Esophagus muscularis mucosa (tissue), 4 donors: Measurements from ENCODE around the gene NFATC2IP. TPM values are rescaled to one million over a fixed set of nuclear protein-coding genes. Genes with fewer than 3 reads are reported as not detected.

Experiments
- DNase-seq: peaks from one replicate; pipeline ENCODE4 v3.0.0-alpha.2; 2017; ENCODE audit errors: extremely low spot score
- H3K27ac ChIP-seq, 4 donors: fragments of 200-600 bp; sonication (generic); replicated peaks in 1 of 4; 1 replicate in 3 of 4; 2 replicates in 1 of 4; pipeline ENCODE4 v1.5.1; 2016 to 2019; ENCODE audit warnings: mild to moderate bottlenecking in 1 of 4
- H3K27me3 ChIP-seq, 4 donors: fragments of 200-600 bp; sonication (generic); one replicate each; pipeline versions ENCODE4 v1.5.1 to v1.6.0; 2016 to 2019
- H3K36me3 ChIP-seq, 4 donors: fragments of 200-600 bp; sonication (generic); one replicate each; pipeline ENCODE4 v1.5.1; 2016 to 2019
- H3K4me1 ChIP-seq, 4 donors: fragments of 200-600 bp; sonication (generic); one replicate each; pipeline ENCODE4 v1.5.1; 2016 to 2019
- H3K4me3 ChIP-seq, 4 donors: fragments of 200-600 bp; sonication (generic); 1 replicate in 2 of 4; 2 replicates in 2 of 4; pipeline ENCODE4 v1.5.1; 2016 to 2019; ENCODE audit warnings: mild to moderate bottlenecking in 4 of 4, moderate library complexity in 1 of 4
- H3K9me3 ChIP-seq, 4 donors: fragments of 200-600 bp; sonication (generic); 1 replicate in 3 of 4; 2 replicates in 1 of 4; pipeline ENCODE4 v1.5.1; 2016 to 2019
- EP300 ChIP-seq: sonication (generic); formaldehyde crosslinking; IDR thresholded peaks from one replicate; pipeline ENCODE4 v1.6.1; 2017; ENCODE audit warnings: antibody characterized with exemption
- POLR2A ChIP-seq: fragments of 450-650 bp; IDR thresholded peaks from one replicate; pipeline ENCODE4 v1.6.1; 2017; ENCODE audit warnings: antibody characterized with exemption, moderate library complexity, mild to moderate bottlenecking, low read depth
- POLR2AphosphoS5 ChIP-seq, 2 donors: sonication (generic); formaldehyde crosslinking; IDR thresholded peaks; one replicate each; pipeline ENCODE4 v1.6.1; 2017; ENCODE audit warnings: antibody characterized with exemption in 2 of 2
- WGBS: methylation state at CpG from one replicate; pipeline ENCODE4 v1.1.5; 2018; 5-methylcytosine and 5-hydroxymethylcytosine counted together
- intact Hi-C: fragments of 100-400 bp; cut with DNase I; formaldehyde crosslinking; loops from one replicate; pipeline ENCODE4 v1.15.1; 2023
- total RNA-seq, 4 donors: library from RNA; depleted of rRNA; stranded (reverse); fragments of >200 nt; gene quantifications; one replicate each; pipeline versions ENCODE4 v1.1.0 to v1.2.1, GENCODE V29; 2016
- TF ChIP-seq, protein P1 (sequence below), 3 experiments: fragments of 200-600 bp in 2 of 3; fragments of 450-650 bp in 1 of 3; sonication (generic) in 2 of 3; IDR thresholded peaks; one replicate each; pipeline ENCODE4 v1.5.1; 2017 to 2019; ENCODE audit warnings: antibody characterized with exemption in 3 of 3, mild to moderate bottlenecking in 2 of 3, moderate library complexity in 1 of 3

NFATC2IP gene
- total RNA-seq, 4 donors from 2014 or later = 15.6 to 30.3 (median 20.3) TPM

DNA sequence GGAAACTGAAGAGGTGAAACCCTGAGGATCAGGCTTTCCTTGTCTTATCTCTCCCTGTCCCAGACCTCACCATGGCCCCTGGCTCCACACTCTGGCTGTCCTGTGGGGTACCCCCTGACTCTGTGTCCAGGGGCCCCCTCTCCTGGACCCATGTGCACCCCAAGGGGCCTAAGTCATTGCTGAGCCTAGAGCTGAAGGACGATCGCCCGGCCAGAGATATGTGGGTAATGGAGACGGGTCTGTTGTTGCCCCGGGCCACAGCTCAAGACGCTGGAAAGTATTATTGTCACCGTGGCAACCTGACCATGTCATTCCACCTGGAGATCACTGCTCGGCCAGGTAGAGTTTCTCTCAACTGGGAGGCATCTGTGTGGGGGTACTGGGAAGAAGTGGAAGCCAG is 17.6 kb upstream of the NFATC2IP start:
- 86% methylated on average over 8 of the region's 8 CpGs for WGBS
- DNase-seq = no peak
- intact Hi-C loops = no loop called here
- Histone ChIP-seq H3K4me3 (no peak overlapping the region), H3K4me1 (peaks cover 0 to 13% (median 11%) of the 10 kb centered on the region in 4 donors), H3K36me3 (no peaks in the 10 kb centered on the region), H3K9me3 (no peaks in the 10 kb centered on the region), H3K27me3 (peaks cover 0 to 10% (median 0%) of the 10 kb centered on the region in 4 donors), H3K27ac (no peak overlapping the region)
- TF ChIP-seq EP300 (no peak), POLR2AphosphoS5 (IDR thresholded peaks at IDR 0.05) (no peak), POLR2A (no peak)
- TF ChIP-seq, protein P1, sequence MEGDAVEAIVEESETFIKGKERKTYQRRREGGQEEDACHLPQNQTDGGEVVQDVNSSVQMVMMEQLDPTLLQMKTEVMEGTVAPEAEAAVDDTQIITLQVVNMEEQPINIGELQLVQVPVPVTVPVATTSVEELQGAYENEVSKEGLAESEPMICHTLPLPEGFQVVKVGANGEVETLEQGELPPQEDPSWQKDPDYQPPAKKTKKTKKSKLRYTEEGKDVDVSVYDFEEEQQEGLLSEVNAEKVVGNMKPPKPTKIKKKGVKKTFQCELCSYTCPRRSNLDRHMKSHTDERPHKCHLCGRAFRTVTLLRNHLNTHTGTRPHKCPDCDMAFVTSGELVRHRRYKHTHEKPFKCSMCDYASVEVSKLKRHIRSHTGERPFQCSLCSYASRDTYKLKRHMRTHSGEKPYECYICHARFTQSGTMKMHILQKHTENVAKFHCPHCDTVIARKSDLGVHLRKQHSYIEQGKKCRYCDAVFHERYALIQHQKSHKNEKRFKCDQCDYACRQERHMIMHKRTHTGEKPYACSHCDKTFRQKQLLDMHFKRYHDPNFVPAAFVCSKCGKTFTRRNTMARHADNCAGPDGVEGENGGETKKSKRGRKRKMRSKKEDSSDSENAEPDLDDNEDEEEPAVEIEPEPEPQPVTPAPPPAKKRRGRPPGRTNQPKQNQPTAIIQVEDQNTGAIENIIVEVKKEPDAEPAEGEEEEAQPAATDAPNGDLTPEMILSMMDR (IDR thresholded peaks at IDR 0.05) = no peak

DNA sequence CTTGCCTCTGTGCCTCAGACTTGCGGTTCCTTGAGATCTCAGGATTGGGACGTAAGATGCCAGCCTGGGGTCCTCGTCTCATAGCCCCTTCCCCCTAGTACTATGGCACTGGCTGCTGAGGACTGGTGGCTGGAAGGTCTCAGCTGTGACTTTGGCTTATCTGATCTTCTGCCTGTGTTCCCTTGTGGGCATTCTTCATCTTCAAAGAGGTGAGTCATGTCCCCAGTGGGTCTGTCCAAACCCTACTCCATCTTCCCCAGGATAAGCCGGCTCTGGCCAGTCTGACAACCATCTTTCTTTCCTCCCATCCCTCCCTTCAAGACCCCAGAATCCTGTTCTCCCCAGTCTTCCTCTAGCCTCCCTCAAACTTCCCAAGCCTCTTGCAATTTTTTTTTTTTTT is 15.4 kb upstream of the NFATC2IP start:
- Histone ChIP-seq H3K27me3 (peaks cover 0 to 15% (median 0%) of the 10 kb centered on the region in 4 donors), H3K36me3 (no peaks in the 10 kb centered on the region), H3K4me1 (peaks cover 0 to 13% (median 11%) of the 10 kb centered on the region in 4 donors), H3K9me3 (no peaks in the 10 kb centered on the region), H3K4me3 (no peak overlapping the region), H3K27ac (no peak overlapping the region)
- no peak for DNase-seq
- intact Hi-C loops = no loop called here
- TF ChIP-seq, protein P1 (IDR thresholded peaks at IDR 0.05) = no peak
- TF ChIP-seq POLR2AphosphoS5 (IDR thresholded peaks at IDR 0.05) (no peak), EP300 (no peak), POLR2A (no peak)
- 88% methylated on average over 4 of the region's 4 CpGs for WGBS

DNA sequence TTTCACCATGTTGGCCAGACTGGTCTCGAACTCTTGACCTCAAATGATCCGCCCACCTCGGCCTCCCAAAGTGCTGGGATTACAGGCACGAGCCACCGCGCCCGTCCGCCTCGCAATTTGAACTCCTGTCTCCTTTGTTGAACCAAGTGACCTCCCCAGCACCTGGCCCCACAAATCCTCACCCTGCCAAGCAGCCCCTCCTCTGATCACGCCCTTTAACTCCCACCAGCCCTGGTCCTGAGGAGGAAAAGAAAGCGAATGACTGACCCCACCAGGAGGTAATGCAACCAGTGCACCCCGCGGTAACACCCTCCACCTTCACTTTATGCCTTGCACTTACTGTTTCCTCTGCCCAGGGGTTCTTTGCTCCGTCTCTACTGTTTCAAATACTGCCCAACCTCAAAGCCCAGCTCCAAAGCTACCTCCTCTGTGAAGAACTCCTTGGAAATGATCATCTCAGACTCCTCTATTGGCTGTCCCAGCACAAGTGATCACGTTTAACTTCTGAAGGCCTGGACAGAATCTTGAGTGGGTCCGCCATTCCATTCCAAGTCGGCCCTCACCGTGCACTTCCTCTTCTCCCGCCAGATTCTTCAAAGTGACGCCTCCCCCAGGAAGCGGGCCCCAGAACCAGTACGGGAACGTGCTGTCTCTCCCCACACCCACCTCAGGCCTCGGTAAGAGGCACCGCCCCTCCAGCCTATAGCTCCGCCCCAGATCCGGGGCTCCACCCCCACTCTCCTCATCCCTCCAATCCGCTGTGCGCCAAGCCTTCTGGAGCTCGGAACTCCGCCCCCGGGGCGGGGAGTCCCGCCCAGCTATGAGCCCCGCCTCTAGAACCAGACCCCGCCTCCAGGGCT is 14.6 kb upstream of the NFATC2IP start:
- Histone ChIP-seq H3K27ac (no peak overlapping the region), H3K4me1 (peaks cover 0 to 13% (median 11%) of the 10 kb centered on the region in 4 donors), H3K36me3 (no peaks in the 10 kb centered on the region), H3K4me3 (peak overlapping the region; percentile 27 to 42 (median 31)), H3K27me3 (peaks cover 0 to 15% (median 0%) of the 10 kb centered on the region in 4 donors), H3K9me3 (no peaks in the 10 kb centered on the region)
- intact Hi-C loops = no loop called here
- 45% methylated on average over 25 of the region's 36 CpGs for WGBS
- TF ChIP-seq POLR2AphosphoS5 (IDR thresholded peaks at IDR 0.05) (no peak), EP300 (no peak), POLR2A (no peak)
- TF ChIP-seq, protein P1 (IDR thresholded peaks at IDR 0.05) = no peak
- peak; percentile 93 for DNase-seq

DNA sequence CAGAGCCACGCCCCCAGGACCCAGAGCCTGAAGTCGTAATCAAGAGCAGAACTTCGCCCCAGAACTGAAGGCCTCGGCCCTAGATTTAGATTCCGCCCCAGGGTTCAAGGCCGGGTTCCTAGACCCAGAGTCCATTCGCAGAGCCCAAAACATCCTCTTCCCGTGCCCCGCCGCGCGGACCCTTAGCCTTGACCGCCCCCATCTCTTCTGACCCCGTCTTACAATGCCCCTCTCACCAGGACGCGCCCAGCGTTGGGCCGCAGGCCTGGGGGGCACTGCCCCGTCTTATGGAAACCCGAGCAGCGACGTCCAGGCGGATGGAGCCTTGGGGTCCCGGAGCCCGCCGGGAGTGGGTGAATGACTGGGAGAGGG is 14.0 kb upstream of the NFATC2IP start:
- TF ChIP-seq EP300 (no peak), POLR2AphosphoS5 (IDR thresholded peaks at IDR 0.05) (no peak), POLR2A (no peak)
- TF ChIP-seq, protein P1 (IDR thresholded peaks at IDR 0.05) = no peak

More for the DNA sequence above, 14.0 kb upstream of the NFATC2IP start:
- Histone ChIP-seq H3K4me3 (peak overlapping the region in 3 of 4 donors; percentile 27 to 35 (median 27)), H3K9me3 (no peaks in the 10 kb centered on the region), H3K27me3 (peaks cover 0 to 15% (median 0%) of the 10 kb centered on the region in 4 donors), H3K27ac (no peak overlapping the region), H3K4me1 (peaks cover 0 to 13% (median 11%) of the 10 kb centered on the region in 4 donors), H3K36me3 (no peaks in the 10 kb centered on the region)
- 71% methylated on average over 23 of the region's 26 CpGs for WGBS
- no peak for DNase-seq
- intact Hi-C loops = no loop called here
